ENCODE data around the gene NR0B2.

The NR0B2 gene

DNA sequence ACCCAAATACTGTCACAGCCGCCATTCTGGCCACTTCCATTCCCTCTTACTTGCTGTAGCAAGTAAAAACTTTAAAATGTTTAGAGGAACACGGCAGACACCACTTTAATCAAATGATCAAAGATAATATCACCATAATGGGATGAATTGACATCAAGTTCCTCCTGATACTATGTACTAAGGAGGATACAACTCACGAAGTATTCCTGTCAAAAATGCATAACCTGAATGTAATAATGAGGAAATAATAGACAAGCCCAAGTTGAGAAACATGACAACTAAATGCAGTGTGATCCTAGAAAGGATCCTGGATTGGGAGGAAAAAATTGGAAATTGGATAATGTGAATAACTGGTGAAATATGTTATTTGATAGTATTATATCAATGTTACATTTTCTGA lies 42.5 kb upstream of the NR0B2 start:
- Histone ChIP-seq H3K27ac (ENCODE audit: low read depth, low read length) (no peak overlapping the region), H3K4me2 (ENCODE audit: low read length) (no peak overlapping the region)
- TF ChIP-seq, protein P1, sequence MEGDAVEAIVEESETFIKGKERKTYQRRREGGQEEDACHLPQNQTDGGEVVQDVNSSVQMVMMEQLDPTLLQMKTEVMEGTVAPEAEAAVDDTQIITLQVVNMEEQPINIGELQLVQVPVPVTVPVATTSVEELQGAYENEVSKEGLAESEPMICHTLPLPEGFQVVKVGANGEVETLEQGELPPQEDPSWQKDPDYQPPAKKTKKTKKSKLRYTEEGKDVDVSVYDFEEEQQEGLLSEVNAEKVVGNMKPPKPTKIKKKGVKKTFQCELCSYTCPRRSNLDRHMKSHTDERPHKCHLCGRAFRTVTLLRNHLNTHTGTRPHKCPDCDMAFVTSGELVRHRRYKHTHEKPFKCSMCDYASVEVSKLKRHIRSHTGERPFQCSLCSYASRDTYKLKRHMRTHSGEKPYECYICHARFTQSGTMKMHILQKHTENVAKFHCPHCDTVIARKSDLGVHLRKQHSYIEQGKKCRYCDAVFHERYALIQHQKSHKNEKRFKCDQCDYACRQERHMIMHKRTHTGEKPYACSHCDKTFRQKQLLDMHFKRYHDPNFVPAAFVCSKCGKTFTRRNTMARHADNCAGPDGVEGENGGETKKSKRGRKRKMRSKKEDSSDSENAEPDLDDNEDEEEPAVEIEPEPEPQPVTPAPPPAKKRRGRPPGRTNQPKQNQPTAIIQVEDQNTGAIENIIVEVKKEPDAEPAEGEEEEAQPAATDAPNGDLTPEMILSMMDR (IDR thresholded peaks at IDR 0.05; ENCODE audit: low read depth, low read length, poor library complexity, severe bottlenecking), result no peak
- TF ChIP-seq EZH2phosphoT487 (IDR thresholded peaks at IDR 0.05; ENCODE audit: borderline replicate concordance, low read length), result no peak

DNA sequence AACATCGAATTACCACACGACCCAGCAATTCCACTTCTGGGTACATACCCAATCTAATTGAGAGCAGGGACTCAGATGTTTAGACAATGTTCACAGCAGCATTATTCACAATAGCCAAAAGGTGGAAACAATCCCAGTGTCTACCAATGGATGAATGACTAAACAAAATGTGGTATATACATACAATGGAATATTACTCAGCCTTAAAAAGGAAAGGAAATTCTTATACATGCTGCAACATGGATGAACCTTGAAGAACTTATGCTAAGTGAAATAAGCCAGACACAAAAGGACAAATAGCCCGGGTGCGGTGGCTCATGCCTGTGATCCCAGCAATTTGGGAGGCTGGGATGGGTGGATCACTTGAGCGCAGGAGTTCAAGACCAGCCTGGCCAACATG lies 39.6 kb upstream of the NR0B2 start:
- Histone ChIP-seq H3K27me3 (ENCODE audit: control insufficient read depth, low read length) (no peaks in the 10 kb centered on the region), H3K79me2 (ENCODE audit: control insufficient read depth, low read length) (no peaks in the 10 kb centered on the region), H3K4me2 (ENCODE audit: low read length) (no peak overlapping the region), H3K4me3 (ENCODE audit: low read length) (no peak overlapping the region), H3K27ac (ENCODE audit: low read depth, low read length) (no peak overlapping the region), H3K9me3 (ENCODE audit: control insufficient read depth, insufficient read depth, low read length) (no peaks in the 10 kb centered on the region), H3F3A (ENCODE audit: control insufficient read depth, insufficient read depth) (no peaks in the 10 kb centered on the region), H3K9me2 (replicated peaks; ENCODE audit: control insufficient read depth, low read length) (no peaks in the 10 kb centered on the region), H3K4me1 (ENCODE audit: control insufficient read depth, low read length) (no peaks in the 10 kb centered on the region), H3K36me3 (ENCODE audit: control insufficient read depth, low read length) (no peaks in the 10 kb centered on the region), H4K20me1 (ENCODE audit: control insufficient read depth, insufficient read depth, low read depth, low read length) (no peaks in the 10 kb centered on the region)
- TF ChIP-seq EZH2phosphoT487 (IDR thresholded peaks at IDR 0.05; ENCODE audit: borderline replicate concordance, low read length), result no peak
- TF ChIP-seq, protein P1 (IDR thresholded peaks at IDR 0.05; ENCODE audit: low read depth, low read length, poor library complexity, severe bottlenecking), result no peak

More for the DNA sequence above, 42.5 kb upstream of the NR0B2 start:
- peaks cover 15% of the 10 kb centered on the region for H3K27me3 ChIP-seq (ENCODE audit: control insufficient read depth, low read length)
- H3K4me3 ChIP-seq (ENCODE audit: low read length), result no peak overlapping the region
- no peaks in the 10 kb centered on the region for H3K9me2 ChIP-seq (replicated peaks; ENCODE audit: control insufficient read depth, low read length)
- peaks cover 7% of the 10 kb centered on the region; the same call in 1 of the 2 replicates for H3F3A ChIP-seq (ENCODE audit: control insufficient read depth, insufficient read depth)
- H3K4me1 ChIP-seq (ENCODE audit: control insufficient read depth, low read length), result peaks cover 16% of the 10 kb centered on the region
- no peaks in the 10 kb centered on the region for H3K36me3 ChIP-seq (ENCODE audit: control insufficient read depth, low read length)
- H3K79me2 ChIP-seq (ENCODE audit: control insufficient read depth, low read length), result no peaks in the 10 kb centered on the region
- no peaks in the 10 kb centered on the region for H3K9me3 ChIP-seq (ENCODE audit: control insufficient read depth, insufficient read depth, low read length)
- H4K20me1 ChIP-seq (ENCODE audit: control insufficient read depth, insufficient read depth, low read depth, low read length), result no peaks in the 10 kb centered on the region

DNA sequence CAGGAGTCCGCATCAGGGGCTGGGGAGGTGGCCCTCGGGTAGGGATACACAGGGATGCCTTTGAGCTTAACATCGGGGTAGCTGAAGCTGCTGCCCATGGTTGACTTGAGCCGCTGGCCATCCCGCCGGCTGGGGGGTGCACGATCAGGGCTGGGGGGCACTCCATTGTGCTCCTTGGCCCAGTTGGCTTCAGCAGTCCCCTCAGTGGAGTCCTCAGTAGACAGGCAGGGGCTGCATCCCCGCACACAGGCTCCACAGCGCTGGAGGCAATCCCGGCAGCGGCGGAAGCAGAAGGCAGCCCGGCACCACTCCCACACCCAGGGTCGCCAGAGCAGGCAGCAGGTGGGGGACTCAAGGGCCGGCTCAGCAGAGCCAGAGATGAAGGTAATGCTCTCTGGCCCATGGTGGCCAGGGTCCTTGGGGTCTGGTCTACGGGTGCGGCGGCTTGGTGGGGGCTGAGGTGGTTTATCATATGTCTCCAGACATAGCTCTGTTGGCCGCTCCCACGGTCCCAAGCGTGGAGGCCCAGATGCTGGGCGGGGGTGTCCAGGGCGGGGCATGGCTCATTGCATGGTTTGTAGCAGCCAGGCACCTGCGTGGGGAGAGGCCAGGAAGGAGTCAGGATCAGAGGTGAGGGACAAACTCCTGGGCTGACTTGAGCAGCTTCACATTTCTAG lies 38.2 kb upstream of the NR0B2 start:
- Histone ChIP-seq H3F3A (ENCODE audit: control insufficient read depth, insufficient read depth) (no peaks in the 10 kb centered on the region), H3K4me3 (ENCODE audit: low read length) (no peak overlapping the region), H3K27ac (ENCODE audit: low read depth, low read length) (no peak overlapping the region), H4K20me1 (ENCODE audit: control insufficient read depth, insufficient read depth, low read depth, low read length) (no peaks in the 10 kb centered on the region), H3K4me2 (ENCODE audit: low read length) (no peak overlapping the region), H3K27me3 (ENCODE audit: control insufficient read depth, low read length) (no peaks in the 10 kb centered on the region), H3K4me1 (ENCODE audit: control insufficient read depth, low read length) (no peaks in the 10 kb centered on the region), H3K36me3 (ENCODE audit: control insufficient read depth, low read length) (no peaks in the 10 kb centered on the region; the same call in 1 of the 2 replicates), H3K9me2 (replicated peaks; ENCODE audit: control insufficient read depth, low read length) (no peaks in the 10 kb centered on the region), H3K9me3 (ENCODE audit: control insufficient read depth, insufficient read depth, low read length) (no peaks in the 10 kb centered on the region), H3K79me2 (ENCODE audit: control insufficient read depth, low read length) (no peaks in the 10 kb centered on the region)
- TF ChIP-seq, protein P1 (IDR thresholded peaks at IDR 0.05; ENCODE audit: low read depth, low read length, poor library complexity, severe bottlenecking), result no peak
- no peak for TF ChIP-seq EZH2phosphoT487 (IDR thresholded peaks at IDR 0.05; ENCODE audit: borderline replicate concordance, low read length)

Measured in DOHH2 (cell line).